GM19372 (cell line): ENCODE data around the gene ELFN2.

Experiments
- ATAC-seq: cut with Tn5 transposase; IDR thresholded peaks from one replicate; pipeline ENCODE4 v1.9.1; 2021; ENCODE audit warnings: mild to moderate bottlenecking, low read depth, moderate library complexity; ENCODE audit not compliant: unreplicated experiment

ELFN2 gene

DNA sequence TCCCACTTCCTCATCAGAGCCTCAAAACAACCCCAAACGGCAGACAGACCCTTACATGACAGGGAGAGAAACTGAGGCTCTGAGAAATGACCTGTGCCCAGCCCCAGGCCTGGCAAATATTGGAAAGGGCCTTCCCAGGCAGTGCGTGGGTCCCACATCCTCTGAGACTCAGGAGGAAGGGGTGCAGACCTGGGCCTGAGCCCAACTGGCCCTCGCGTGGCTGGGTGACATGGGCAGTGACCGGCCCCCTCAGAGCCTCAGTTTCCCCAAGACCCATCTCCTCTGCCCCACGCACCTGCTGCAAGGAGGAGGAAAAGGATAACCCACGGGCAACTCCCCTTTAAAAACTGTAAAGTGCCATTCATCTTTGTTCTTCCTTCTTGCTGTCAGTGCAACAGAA lies 35.6 kb downstream of the ELFN2 start:
- no peak for ATAC-seq

- no peak for ATAC-seq
Observed at GRCh38 chr22:37390075-37390474, 37.2 kb downstream of the ELFN2 start.

- no peak for ATAC-seq
Observed at GRCh38 chr22:37388538-37388937, 38.7 kb downstream of the ELFN2 start.

GRCh38 chr22:37387793-37388192 lies 39.5 kb downstream of the ELFN2 start:
- ATAC-seq, result no peak

DNA sequence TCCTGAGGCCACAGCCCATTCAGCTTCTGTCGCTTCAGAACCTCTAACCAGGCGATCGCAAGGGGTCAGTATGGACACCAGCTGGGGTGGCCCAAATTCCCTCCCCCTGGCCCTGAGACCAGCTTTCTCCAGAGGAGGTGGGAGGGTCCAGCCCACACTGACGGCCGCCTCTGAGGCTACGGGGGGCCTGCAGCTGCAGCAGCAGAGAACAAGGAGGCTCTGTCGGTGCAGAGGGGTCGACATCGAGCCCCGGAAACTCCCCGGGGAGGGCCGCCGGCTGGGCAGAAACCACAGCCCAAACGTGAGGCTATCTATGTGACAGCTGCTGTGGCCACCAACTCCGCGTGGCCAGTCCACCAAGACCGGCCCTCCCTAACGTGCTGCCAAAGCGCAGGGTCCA lies 40.8 kb downstream of the ELFN2 start:
- no peak for ATAC-seq

- ATAC-seq, result no peak
Observed at GRCh38 chr22:37384691-37385090, 42.6 kb downstream of the ELFN2 start.

- no peak for ATAC-seq
Observed at GRCh38 chr22:37383341-37383740, 43.9 kb downstream of the ELFN2 start.

- ATAC-seq, result no peak
Observed at GRCh38 chr22:37381489-37381888, 45.8 kb downstream of the ELFN2 start.

GRCh38 chr22:37379722-37380121 lies 47.6 kb downstream of the ELFN2 start:
- ATAC-seq, result no peak

- ATAC-seq, result no peak
Observed at GRCh38 chr22:37379085-37379484, 48.2 kb downstream of the ELFN2 start.

DNA sequence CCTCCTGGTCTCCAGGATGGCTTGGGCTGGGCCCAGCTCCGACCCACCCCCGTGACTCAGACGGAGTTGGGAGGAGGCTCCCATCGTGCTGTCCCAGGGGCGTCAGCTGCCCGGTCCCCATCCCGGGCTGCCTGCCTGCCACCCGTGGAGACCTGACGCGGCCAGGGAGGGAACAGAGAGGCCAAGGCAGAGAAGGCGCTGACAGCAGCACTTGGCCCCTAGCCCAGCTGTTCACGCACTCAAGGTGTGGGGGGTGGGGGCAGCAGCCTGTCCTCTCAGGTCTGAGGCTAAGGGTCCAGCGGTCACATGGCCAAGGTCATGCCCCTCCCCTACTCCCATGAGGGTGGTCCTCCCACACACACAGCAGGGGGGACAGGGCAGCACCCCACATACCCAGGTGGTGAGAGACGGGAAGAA lies 48.6 kb downstream of the ELFN2 start:
- no peak for ATAC-seq

- no peak for ATAC-seq
Observed at GRCh38 chr22:37377927-37378326, 49.4 kb downstream of the ELFN2 start.

DNA sequence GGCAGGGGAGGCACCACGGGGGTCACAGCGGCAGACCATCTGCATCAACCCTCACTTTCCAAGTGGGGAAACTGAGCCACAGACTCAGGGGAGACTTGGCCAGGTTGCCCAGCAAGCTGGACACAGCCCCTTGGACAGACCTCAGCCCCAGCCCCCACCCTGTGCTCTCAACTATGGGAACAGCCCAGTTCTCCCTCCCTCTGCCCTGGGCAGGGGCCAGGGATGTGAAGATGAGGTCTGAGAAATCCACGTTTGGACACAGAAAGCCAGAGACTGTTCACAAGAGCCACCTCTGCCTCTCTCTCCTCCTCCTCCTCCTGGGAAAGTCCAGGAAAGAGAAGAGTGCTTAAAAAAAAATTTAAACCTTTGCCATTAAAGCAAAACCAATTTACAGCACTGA lies 50.1 kb downstream of the ELFN2 start:
- no peak for ATAC-seq

GRCh38 chr22:37376643-37377042 lies 50.6 kb downstream of the ELFN2 start:
- no peak for ATAC-seq

DNA sequence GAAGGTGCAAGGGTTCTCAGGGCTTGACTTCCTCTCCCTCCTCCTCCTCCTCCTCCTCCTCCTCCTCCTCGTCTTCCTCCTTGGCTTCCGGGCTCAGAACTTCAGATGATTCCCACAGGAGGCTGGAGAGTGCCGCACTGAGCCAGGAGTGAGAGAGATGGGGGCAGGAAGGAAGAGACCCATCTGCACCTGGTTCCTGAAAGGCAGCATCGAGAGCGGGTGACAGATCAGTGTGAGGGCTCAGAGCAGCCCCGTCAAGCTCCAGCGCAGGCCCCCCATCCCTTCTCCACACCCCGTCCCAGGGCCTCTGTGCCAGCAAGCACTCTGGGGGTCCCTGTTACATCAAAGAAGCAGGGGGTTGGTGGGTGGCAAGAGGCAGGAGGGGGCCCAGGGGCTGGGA lies 51.5 kb downstream of the ELFN2 start:
- ATAC-seq, result no peak

DNA sequence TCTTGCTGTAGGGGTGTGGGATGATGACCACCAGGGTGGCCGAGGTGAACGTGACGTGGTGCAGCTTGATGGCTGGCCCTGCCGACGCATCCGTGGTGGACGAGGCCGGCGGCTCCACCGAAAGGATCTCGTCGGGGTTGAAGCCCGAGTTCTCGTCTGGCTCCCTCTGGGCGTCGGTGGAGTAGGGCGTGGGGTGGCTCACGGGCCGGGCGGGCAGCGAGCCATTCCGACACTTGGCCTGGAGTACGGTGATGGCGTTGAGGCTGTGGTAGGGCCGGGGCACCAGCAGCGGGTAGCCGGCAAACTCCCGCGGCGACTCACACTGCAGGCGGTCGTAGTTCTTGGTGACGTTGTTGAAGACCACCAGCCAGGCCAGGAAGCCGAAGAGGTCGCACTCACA lies 52.7 kb downstream of the ELFN2 start:
- ATAC-seq, result no peak

- ATAC-seq, result no peak
Observed at GRCh38 chr22:37373451-37373850, 53.8 kb downstream of the ELFN2 start.

DNA sequence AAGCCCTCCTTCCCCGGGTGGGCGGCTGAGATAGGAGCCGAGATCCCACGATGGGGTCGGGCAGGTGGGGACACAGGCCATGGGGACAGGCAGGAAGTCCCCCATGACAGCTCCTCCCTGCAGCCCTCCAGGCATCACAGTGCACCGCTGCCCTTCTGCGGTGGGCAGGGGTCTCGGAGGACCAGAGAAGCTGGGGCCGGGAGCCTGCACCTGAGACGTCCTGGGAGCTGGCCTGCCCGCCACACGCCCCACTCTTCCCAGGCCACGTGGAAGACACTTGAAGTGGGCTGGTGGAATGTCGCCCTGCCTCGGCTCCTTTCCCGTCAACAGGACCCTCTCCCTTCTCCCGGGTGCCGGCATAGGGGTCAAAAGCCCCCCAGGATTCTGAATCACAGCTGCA lies 55.4 kb downstream of the ELFN2 start:
- no peak for ATAC-seq

DNA sequence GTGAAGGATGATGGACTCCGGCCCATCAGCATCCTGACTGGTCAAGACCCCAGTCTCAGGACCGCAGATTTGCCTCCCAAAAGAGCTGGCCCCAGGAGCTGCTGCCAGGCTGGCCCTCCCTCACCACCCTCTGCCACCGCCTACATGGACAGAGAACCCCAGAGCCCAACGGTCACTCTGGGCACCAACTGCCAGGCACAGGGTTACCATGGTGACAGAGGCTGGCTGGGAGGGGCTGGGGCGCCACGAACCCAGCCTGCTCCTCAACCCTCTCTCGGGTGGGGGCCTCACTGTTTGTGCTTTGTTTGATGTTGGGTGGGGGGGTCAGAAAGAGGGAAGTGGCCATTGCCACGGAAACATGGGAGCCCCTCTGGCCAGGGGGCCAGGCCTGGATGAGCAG lies 55.8 kb downstream of the ELFN2 start:
- no peak for ATAC-seq

GRCh38 chr22:37370306-37370979 lies 56.8 kb downstream of the ELFN2 start:
- no peak for ATAC-seq

GRCh38 chr22:37369483-37369882 lies 57.8 kb downstream of the ELFN2 start:
- no peak for ATAC-seq

- no peak for ATAC-seq
Observed at GRCh38 chr22:37368058-37368457, 59.2 kb downstream of the ELFN2 start.

- no peak for ATAC-seq
Observed at GRCh38 chr22:37366601-37367000, 60.7 kb downstream of the ELFN2 start.
